Nephron (organoid): ENCODE results near the gene NPY2R.

ENCODE experiments used
- H3K27ac Mint-ChIP-seq, 3 experiments: 2 replicates each; pipeline ENCODE4 v1.8.0; 2020; ENCODE audit warnings: mixed read lengths in 3 of 3, mild to moderate bottlenecking in 2 of 3, moderate library complexity in 1 of 3
- H3K27me3 Mint-ChIP-seq: 2 replicates; pipeline ENCODE4 v1.8.0; 2021; ENCODE audit warnings: low read depth, mild to moderate bottlenecking, moderate library complexity, mixed read lengths
- H3K36me3 Mint-ChIP-seq: 2 replicates; pipeline ENCODE4 v1.8.0; 2020; ENCODE audit warnings: low read depth, mixed read lengths
- H3K4me1 Mint-ChIP-seq: 2 replicates; pipeline ENCODE4 v1.8.0; 2020; ENCODE audit warnings: mixed read lengths
- H3K4me3 Mint-ChIP-seq, 3 experiments: 2 replicates each; pipeline ENCODE4 v1.8.0; 2020; ENCODE audit warnings: mild to moderate bottlenecking in 3 of 3, mixed read lengths in 3 of 3, moderate library complexity in 2 of 3
- H3K9me3 Mint-ChIP-seq: 2 replicates; pipeline ENCODE4 v1.8.0; 2020; ENCODE audit warnings: mixed read lengths
- CTCF ChIP-seq, 3 experiments: fragments of 200-600 bp; sonication (generic); IDR thresholded peaks; one replicate each; pipeline ENCODE4 v1.5.0; 2021; ENCODE audit warnings: antibody characterized with exemption in 3 of 3; ENCODE audit not compliant: unreplicated experiment in 3 of 3

The NPY2R gene

DNA sequence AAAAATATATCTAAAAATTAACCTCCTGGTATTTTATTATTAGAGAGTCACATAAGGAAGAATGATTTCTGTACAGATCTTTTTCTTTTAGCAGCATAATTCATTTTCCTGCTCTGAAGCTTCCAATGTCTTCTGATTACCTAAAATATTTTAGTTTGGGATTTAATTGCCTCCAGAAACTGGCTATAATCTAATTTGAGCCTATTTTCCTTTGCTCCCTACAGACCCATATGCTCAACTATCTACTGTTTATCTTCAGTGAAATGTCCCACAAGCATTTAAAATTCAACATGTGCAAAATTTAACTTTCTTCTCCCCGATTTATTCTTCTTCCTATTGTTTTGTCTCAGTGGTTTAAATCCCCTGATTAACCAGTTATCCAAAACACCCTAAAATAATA is 29.1 kb downstream of the NPY2R start:
- Mint-ChIP-seq H3K27ac (no peak overlapping the region), H3K4me1 (no peaks in the 10 kb centered on the region), H3K27me3 (no peaks in the 10 kb centered on the region), H3K4me3 (no peak overlapping the region), H3K9me3 (peaks cover 3% of the 10 kb centered on the region), H3K36me3 (no peaks in the 10 kb centered on the region)
- no peak for TF ChIP-seq CTCF (IDR thresholded peaks at IDR 0.05; ENCODE audit: unreplicated experiment in 3 of 3)

DNA sequence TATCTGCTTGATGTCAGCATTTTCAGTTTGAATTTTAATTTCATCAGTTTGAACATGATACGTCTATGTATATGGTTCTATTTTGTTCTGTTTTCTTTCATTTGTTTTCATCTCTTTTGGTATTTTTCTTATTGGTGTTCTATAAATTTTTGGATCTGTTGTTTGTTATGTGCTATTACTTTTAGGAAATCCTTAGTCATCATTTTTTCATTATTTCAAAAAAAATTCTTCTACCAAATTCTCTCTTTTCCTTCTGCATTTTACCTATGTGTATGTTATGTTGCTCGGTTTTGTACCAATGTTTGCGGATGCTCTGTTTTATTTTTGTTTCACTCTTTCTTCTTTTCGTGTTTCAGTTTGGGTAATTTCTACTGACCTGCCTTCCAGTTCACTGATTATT is 32.8 kb downstream of the NPY2R start:
- Mint-ChIP-seq H3K4me1 (no peaks in the 10 kb centered on the region), H3K9me3 (peaks cover 3% of the 10 kb centered on the region)

DNA sequence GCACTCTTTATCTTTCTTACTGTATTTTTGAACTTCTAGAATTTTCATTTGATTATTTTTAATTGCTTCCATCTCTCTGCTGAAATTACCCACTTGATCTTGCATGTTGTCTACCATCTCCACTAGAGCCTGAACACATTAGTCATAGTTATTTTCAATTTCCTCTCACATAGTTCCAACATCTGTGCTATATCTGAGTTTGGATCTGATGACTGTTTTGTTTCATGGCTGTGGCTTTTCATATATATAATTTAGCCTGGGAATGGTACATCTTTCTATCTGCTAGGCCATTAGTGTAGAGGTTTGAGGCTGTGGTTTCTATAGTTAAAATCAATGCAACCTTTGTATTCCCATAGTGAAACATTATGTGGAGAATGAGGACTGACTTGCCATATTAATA is 33.2 kb downstream of the NPY2R start:
- H3K27ac Mint-ChIP-seq = no peak overlapping the region
- H3K27me3 Mint-ChIP-seq = no peaks in the 10 kb centered on the region
- H3K4me3 Mint-ChIP-seq = no peak overlapping the region
- no peaks in the 10 kb centered on the region for H3K36me3 Mint-ChIP-seq
- H3K4me1 Mint-ChIP-seq = no peaks in the 10 kb centered on the region
- no peak for TF ChIP-seq CTCF (IDR thresholded peaks at IDR 0.05; ENCODE audit: unreplicated experiment in 3 of 3)
- H3K9me3 Mint-ChIP-seq = peaks cover 3% of the 10 kb centered on the region

More for the DNA sequence above, 32.8 kb downstream of the NPY2R start:
- Mint-ChIP-seq H3K27ac (no peak overlapping the region), H3K36me3 (no peaks in the 10 kb centered on the region), H3K27me3 (no peaks in the 10 kb centered on the region), H3K4me3 (no peak overlapping the region)
- no peak for TF ChIP-seq CTCF (IDR thresholded peaks at IDR 0.05; ENCODE audit: unreplicated experiment in 3 of 3)

- Mint-ChIP-seq H3K36me3 (no peaks in the 10 kb centered on the region), H3K27me3 (peaks cover 1% of the 10 kb centered on the region), H3K4me3 (no peak overlapping the region), H3K27ac (no peak overlapping the region), H3K9me3 (peaks cover 3% of the 10 kb centered on the region), H3K4me1 (no peaks in the 10 kb centered on the region)
- TF ChIP-seq CTCF (IDR thresholded peaks at IDR 0.05; ENCODE audit: unreplicated experiment in 3 of 3) = no peak
These were observed 36.7 kb downstream of the NPY2R start for GRCh38 chr4:155245105-155245504.

DNA sequence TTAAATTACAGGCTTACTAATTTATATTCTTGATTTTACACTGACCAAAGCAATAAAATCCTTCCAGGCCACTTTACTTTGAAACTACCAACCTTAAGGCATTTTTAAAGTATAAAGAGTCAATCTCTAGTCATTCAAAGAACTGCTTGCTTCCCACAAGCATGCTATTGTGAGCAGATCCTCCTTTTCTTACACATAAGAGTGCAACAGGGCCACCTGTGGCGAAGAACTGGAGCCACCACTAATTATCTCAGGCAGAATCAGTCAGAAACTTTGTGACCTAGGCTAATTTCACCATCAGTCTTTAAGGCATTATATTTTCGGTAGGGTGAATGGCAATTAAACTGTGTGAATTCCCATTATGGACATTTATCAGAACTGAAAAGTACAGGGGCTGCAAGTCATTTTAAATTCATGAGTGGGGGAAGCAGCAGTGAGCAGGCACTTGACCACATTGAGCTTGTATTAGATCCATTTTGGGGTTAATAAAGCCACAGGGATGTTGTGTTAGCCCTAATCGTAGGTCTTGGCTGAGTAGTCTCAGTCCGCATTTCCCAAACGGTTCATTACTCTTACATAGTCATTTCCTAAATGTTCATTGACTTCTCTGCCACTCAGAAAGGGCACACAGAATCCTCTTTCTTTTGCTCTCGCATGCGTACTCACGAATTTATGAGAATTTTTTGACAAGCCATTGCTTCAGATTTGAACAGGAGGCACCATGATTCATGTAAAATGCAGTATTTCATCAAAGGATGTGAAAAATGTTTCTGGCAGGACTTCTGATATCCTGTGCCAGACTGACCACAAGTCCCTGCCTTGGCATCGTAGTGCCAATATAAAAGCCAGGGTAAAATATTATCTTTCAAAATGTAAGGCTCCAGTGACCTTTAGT is 39.8 kb downstream of the NPY2R start:
- no peak overlapping the region for H3K27ac Mint-ChIP-seq
- no peaks in the 10 kb centered on the region for H3K9me3 Mint-ChIP-seq
- TF ChIP-seq CTCF (IDR thresholded peaks at IDR 0.05; ENCODE audit: unreplicated experiment in 3 of 3) = no peak
- no peaks in the 10 kb centered on the region for H3K36me3 Mint-ChIP-seq
- H3K27me3 Mint-ChIP-seq = peaks cover 4% of the 10 kb centered on the region
- no peaks in the 10 kb centered on the region for H3K4me1 Mint-ChIP-seq
- no peak overlapping the region for H3K4me3 Mint-ChIP-seq
